HEK293T (cell line): ENCODE results near the gene MAD1L1.

Experiments
- CTCF ChIA-PET: fragments of 350-600 bp; formaldehyde crosslinking; extraction: SDS; loops from one replicate; lab custom pipeline; 2021; ENCODE audit warnings: antibody characterized with exemption, inconsistent platforms; lab: Yijun Ruan, JAX
- POLR2A ChIA-PET: fragments of 350-600 bp; formaldehyde crosslinking; extraction: SDS; loops from one replicate; lab custom pipeline; 2020; ENCODE audit warnings: antibody characterized with exemption, inconsistent platforms; lab: Yijun Ruan, JAX
- DNase-seq: peaks from one replicate; pipeline ENCODE4 v3.0.0; 2012; ENCODE audit warnings: mixed read lengths; ENCODE audit errors: extremely low spot score
- ARNT ChIP-seq: fragments of 450-650 bp; IDR thresholded peaks from 2 replicates; pipeline ENCODE4 v1.6.1; 2017; ENCODE audit warnings: mild to moderate bottlenecking
- BHLHE40 ChIP-seq: fragments of 450-650 bp; IDR thresholded peaks from 2 replicates; pipeline ENCODE4 v1.6.1; 2016; ENCODE audit warnings: mild to moderate bottlenecking, moderate library complexity, borderline replicate concordance
- CTBP1 ChIP-seq: fragments of 450-650 bp; IDR thresholded peaks from 2 replicates; pipeline ENCODE4 v1.6.1; 2016; ENCODE audit warnings: borderline replicate concordance
- ELF4 ChIP-seq: fragments of 450-650 bp; IDR thresholded peaks from 2 replicates; pipeline ENCODE4 v1.6.1; 2017; ENCODE audit warnings: antibody characterized with exemption
- FOXA1 ChIP-seq: fragments of 450-650 bp; IDR thresholded peaks from 2 replicates; pipeline ENCODE4 v1.6.1; 2016; ENCODE audit warnings: mild to moderate bottlenecking
- FOXK2 ChIP-seq: fragments of 450-650 bp; IDR thresholded peaks from 2 replicates; pipeline ENCODE4 v1.6.1; 2016; ENCODE audit warnings: mild to moderate bottlenecking
- FOXM1 ChIP-seq: fragments of 450-650 bp; IDR thresholded peaks from 2 replicates; pipeline ENCODE4 v1.6.1; 2017; ENCODE audit warnings: mild to moderate bottlenecking, borderline replicate concordance
- HDGF ChIP-seq: fragments of 450-650 bp; IDR thresholded peaks from 2 replicates; pipeline ENCODE4 v1.6.1; 2017; ENCODE audit warnings: antibody characterized with exemption, borderline replicate concordance
- L3MBTL2 ChIP-seq: fragments of 450-650 bp; conservative IDR thresholded peaks from 2 replicates; pipeline ENCODE4 v1.6.1; 2016; ENCODE audit warnings: mild to moderate bottlenecking
- LEF1 ChIP-seq: fragments of 450-650 bp; IDR thresholded peaks from 2 replicates; pipeline ENCODE4 v1.6.1; 2017; ENCODE audit warnings: mild to moderate bottlenecking, borderline replicate concordance
- NFRKB ChIP-seq: fragments of 450-650 bp; IDR thresholded peaks from 2 replicates; pipeline ENCODE4 v1.6.1; 2016; ENCODE audit warnings: mild to moderate bottlenecking, moderate library complexity
- PKNOX1 ChIP-seq: fragments of 450-650 bp; IDR thresholded peaks from 2 replicates; pipeline ENCODE4 v1.6.1; 2016
- SP1 ChIP-seq: fragments of 450-650 bp; IDR thresholded peaks from 2 replicates; pipeline ENCODE4 v1.6.1; 2017
- SUZ12 ChIP-seq: fragments of 450-650 bp; IDR thresholded peaks from 2 replicates; pipeline ENCODE4 v1.6.1; 2016; ENCODE audit warnings: mild to moderate bottlenecking
- TARDBP ChIP-seq: fragments of 450-650 bp; IDR thresholded peaks from 2 replicates; pipeline ENCODE4 v1.6.1; 2016
- ZNF384 ChIP-seq: fragments of 450-650 bp; IDR thresholded peaks from 2 replicates; pipeline ENCODE4 v1.6.1; 2016

Gene MAD1L1

DNA sequence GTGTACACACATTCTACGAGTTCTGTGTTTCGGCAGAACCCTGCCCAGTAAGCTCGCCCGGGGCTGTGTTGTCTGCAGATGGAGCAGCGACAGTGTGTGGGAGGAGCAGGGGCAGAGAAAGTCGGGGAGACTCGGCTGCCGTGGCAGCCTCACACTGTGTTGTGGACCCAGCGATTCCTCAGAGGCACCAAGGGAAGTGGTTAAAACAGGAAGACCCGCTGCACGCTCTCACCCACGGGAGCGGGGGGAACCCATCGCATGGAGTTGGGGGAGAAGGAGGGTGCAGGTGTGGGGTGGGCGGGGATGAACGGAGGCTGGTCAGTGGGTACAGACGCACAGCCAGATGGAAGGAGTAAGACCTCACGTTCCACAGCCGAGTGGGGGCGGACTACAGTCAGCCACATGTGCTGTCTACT lies 312.5 kb downstream of the MAD1L1 start:
- CTCF ChIA-PET, result no interaction called here
- DNase-seq, result no peak
- POLR2A ChIA-PET, result no interaction called here
- no peak for TF ChIP-seq PKNOX1
- no peak for TF ChIP-seq BHLHE40
- TF ChIP-seq FOXA1, result no peak
- TF ChIP-seq ZNF384, result no peak
- no peak for TF ChIP-seq NFRKB
- no peak for TF ChIP-seq SP1
- no peak for TF ChIP-seq ARNT
- no peak for TF ChIP-seq ELF4
- no peak for TF ChIP-seq L3MBTL2
- TF ChIP-seq FOXK2, result no peak
- TF ChIP-seq TARDBP, result no peak
- TF ChIP-seq SUZ12, result no peak
- TF ChIP-seq FOXM1, result no peak
- TF ChIP-seq CTBP1, result no peak

GRCh38 chr7:1919539-1920265 lies 313.0 kb downstream of the MAD1L1 start:
- TF ChIP-seq BHLHE40 (no peak), NFRKB (no peak), TARDBP (no peak), SUZ12 (no peak), HDGF (no peak)
- DNase-seq, result no peak
- ChIA-PET POLR2A (no interaction called here), CTCF (interaction anchor here (0.6 kb wide), 1 partner anchor 369 kb away, joined by 4 read pairs; no protein-coding TSS in a partner anchor)

DNA sequence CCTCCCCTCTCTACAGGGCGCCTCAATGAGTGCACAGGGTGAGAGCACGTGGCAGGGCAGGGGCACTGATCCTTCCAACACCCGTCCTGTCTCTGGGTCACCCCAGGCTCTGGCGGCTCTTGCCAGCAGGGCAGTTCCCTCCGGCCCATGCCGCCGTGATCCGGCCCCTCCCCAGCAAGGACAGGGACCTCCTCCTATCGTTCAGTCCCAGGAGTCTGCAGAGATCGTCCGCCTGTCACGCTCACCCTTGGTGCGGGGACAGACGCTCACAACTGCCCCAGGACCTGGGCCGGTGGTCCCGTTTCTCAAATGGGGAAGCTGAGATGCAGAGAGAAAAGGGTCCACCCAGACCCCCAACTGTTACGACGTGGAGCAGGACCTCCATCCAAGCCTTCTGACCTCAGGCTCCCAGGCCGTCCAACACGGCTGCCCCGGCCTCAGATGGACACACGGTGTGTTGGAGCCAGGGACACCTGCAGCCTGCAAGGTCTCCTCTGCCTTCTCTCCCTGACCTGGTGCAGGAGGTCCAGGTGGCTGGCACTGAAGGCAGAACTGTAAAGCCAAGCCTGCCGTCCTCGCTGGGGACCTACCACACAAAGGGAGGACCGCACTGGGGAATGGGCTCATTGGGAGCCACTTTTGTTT lies 313.7 kb downstream of the MAD1L1 start:
- DNase-seq, result no peak
- no peak for TF ChIP-seq BHLHE40
- no peak for TF ChIP-seq ARNT
- no peak for TF ChIP-seq TARDBP
- TF ChIP-seq L3MBTL2, result no peak
- no peak for TF ChIP-seq SP1
- no peak for TF ChIP-seq LEF1
- no peak for TF ChIP-seq FOXM1
- no peak for TF ChIP-seq ZNF384
- TF ChIP-seq ELF4, result no peak
- no peak for TF ChIP-seq PKNOX1
- no peak for TF ChIP-seq HDGF
- no peak for TF ChIP-seq SUZ12
- no peak for TF ChIP-seq FOXA1
- no peak for TF ChIP-seq FOXK2
- TF ChIP-seq CTBP1, result no peak
- no peak for TF ChIP-seq NFRKB
- ChIA-PET CTCF (interaction anchor here (0.6 kb wide), 1 partner anchor 369 kb away, joined by 4 read pairs; no protein-coding TSS in a partner anchor), POLR2A (no interaction called here)

GRCh38 chr7:1918063-1918645 lies 314.6 kb downstream of the MAD1L1 start:
- POLR2A ChIA-PET, result no interaction called here
- no peak for TF ChIP-seq FOXK2
- no peak for TF ChIP-seq LEF1
- TF ChIP-seq ELF4, result no peak
- CTCF ChIA-PET, result no interaction called here
- DNase-seq, result no peak

DNA sequence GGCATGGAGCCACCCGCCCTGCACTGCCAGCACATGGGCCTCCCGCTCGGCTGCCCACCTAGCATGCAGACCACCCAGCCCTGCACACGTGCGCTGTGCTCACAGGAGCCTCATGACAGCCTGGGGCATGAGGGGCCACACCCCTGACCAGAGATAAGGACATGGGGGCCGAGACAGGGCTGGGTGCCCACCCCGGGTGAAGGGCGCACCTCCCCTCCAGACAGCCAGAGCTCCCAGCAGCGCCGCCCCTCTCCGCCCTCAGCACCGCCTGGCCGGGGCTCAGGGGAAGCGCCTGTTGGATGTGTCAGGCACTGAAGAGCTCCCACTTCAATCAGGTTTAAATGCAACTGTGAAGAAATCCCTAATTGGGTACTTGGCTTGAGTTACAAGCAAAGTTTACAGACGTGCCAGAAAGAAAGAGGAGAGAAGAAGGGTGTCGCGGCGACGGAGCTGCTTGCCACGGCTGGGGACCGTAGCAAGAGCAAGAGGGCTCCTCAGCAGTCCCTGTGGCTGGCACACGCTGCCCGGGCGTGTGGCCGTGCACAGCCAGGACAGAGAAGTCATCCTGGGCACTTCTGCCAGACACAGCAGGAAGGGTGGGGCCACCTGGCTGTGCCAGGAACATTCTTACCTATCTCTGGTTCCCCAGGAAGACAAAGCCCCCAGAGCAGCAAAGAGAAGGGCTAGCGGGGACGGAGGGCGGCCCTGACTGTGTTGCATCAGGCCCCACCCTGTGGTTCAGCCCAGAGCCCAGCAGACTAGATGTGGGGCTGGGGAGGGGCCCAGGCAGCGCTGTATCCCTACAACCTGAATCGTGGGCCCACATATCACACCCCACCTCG lies 315.3 kb downstream of the MAD1L1 start:
- no peak for DNase-seq
- no peak for TF ChIP-seq SUZ12
- no peak for TF ChIP-seq HDGF
- no peak for TF ChIP-seq LEF1
- no peak for TF ChIP-seq ARNT
- no peak for TF ChIP-seq FOXK2
- no peak for TF ChIP-seq PKNOX1
- TF ChIP-seq FOXA1, result no peak
- TF ChIP-seq L3MBTL2, result no peak
- TF ChIP-seq ELF4, result no peak
- no peak for TF ChIP-seq FOXM1
- no peak for TF ChIP-seq NFRKB
- TF ChIP-seq SP1, result no peak
- TF ChIP-seq CTBP1, result no peak
- TF ChIP-seq TARDBP, result no peak
- no peak for TF ChIP-seq BHLHE40
- TF ChIP-seq ZNF384, result no peak
- ChIA-PET CTCF (no interaction called here), POLR2A (no interaction called here)
